BE2C (cell line): ENCODE measurements around the gene MAMDC2.

Source experiments
- DNase-seq: peaks from one replicate; pipeline ENCODE4 v3.0.0-alpha.2; 2020
- H3K27me3 ChIP-seq: fragments of 250-450 bp; sonication (Bioruptor Pico); 2 replicates; pipeline ENCODE4 v1.5.1; 2020; ENCODE audit warnings: mild to moderate bottlenecking
- H3K36me3 ChIP-seq: fragments of 250-450 bp; sonication (Bioruptor Pico); 2 replicates; pipeline ENCODE4 v1.5.1; 2020; ENCODE audit warnings: mild to moderate bottlenecking
- H3K4me1 ChIP-seq: fragments of 250-450 bp; sonication (Bioruptor Pico); 2 replicates; pipeline ENCODE4 v1.5.1; 2020
- H3K4me3 ChIP-seq: 2 replicates; pipeline ENCODE4 v1.5.1; 2011; ENCODE audit warnings: low read depth, low read length
- H3K9me3 ChIP-seq: fragments of 250-450 bp; sonication (Bioruptor Pico); 2 replicates; pipeline ENCODE4 v1.5.1; 2020
- CTCF ChIP-seq: IDR thresholded peaks from 2 replicates; pipeline ENCODE4 v1.5.1; 2012; ENCODE audit warnings: mild to moderate bottlenecking, low read depth, low read length

The MAMDC2 gene

GRCh38 chr9:70263421-70263820 is 219.8 kb downstream of the MAMDC2 start:
- H3K36me3 ChIP-seq, result peaks cover 54% of the 10 kb centered on the region

More at GRCh38 chr9:70263421-70263820, 219.8 kb downstream of the MAMDC2 start:
- Histone ChIP-seq H3K27me3 (no peaks in the 10 kb centered on the region), H3K9me3 (no peaks in the 10 kb centered on the region), H3K4me3 (no peak overlapping the region), H3K4me1 (no peaks in the 10 kb centered on the region)
- no peak for DNase-seq
- no peak for TF ChIP-seq CTCF
